Stomach (tissue), 9 donors: Measurements from ENCODE around the gene TTC33. TPM values are rescaled to one million over a fixed set of nuclear protein-coding genes. Genes with fewer than 3 reads are reported as not detected.

Source experiments
- DNase-seq, 2 donors: peaks; one replicate each; pipeline versions ENCODE4 v3.0.0 to v3.0.0-alpha.2; 2013 to 2019
- H3K27ac ChIP-seq, 5 donors: fragments of 200-600 bp in 4 of 5; sonication (generic) in 4 of 5; one replicate each; pipeline ENCODE4 v1.5.1; 2013 to 2019; ENCODE audit warnings: mild to moderate bottlenecking in 1 of 5, moderate library complexity in 1 of 5
- H3K27me3 ChIP-seq, 3 donors: fragments of 200-600 bp; sonication (generic); one replicate each; pipeline ENCODE4 v1.5.1; 2017 to 2019; ENCODE audit warnings: mixed run types in 1 of 3
- H3K36me3 ChIP-seq, 4 donors: fragments of 200-600 bp; sonication (generic); 1 replicate in 3 of 4; 2 replicates in 1 of 4; pipeline ENCODE4 v1.5.1; 2016 to 2019
- H3K4me1 ChIP-seq, 4 donors: fragments of 200-600 bp; sonication (generic); one replicate each; pipeline ENCODE4 v1.5.1; 2016 to 2019
- H3K4me3 ChIP-seq, 4 donors: fragments of 200-600 bp; sonication (generic) in 3 of 4; one replicate each; pipeline ENCODE4 v1.5.1; 2016 to 2019; ENCODE audit warnings: mild to moderate bottlenecking in 1 of 4
- H3K9me3 ChIP-seq, 4 donors: fragments of 200-600 bp; sonication (generic); one replicate each; pipeline ENCODE4 v1.5.1; 2016 to 2019
- EP300 ChIP-seq: sonication (generic); formaldehyde crosslinking; IDR thresholded peaks from one replicate; pipeline ENCODE4 v1.6.1; 2017; ENCODE audit warnings: antibody characterized with exemption
- POLR2A ChIP-seq, 4 donors: fragments of 450-650 bp; IDR thresholded peaks; one replicate each; pipeline ENCODE4 v1.6.1; 2016; ENCODE audit warnings: antibody characterized with exemption in 4 of 4, control low read depth in 2 of 4, mild to moderate bottlenecking in 1 of 4, moderate library complexity in 1 of 4
- POLR2AphosphoS5 ChIP-seq, 3 donors: sonication (generic); formaldehyde crosslinking; IDR thresholded peaks; one replicate each; pipeline ENCODE4 v1.6.1; 2016; ENCODE audit warnings: antibody characterized with exemption in 3 of 3
- WGBS, 5 donors: extraction: QIAGEN DNeasy Blood & Tissue Kit in 3 of 5; methylation state at CpG; one replicate each; pipeline versions ENCODE4 v1.1.5 to v1.1.7; 2013 to 2018; 5-methylcytosine and 5-hydroxymethylcytosine counted together
- intact Hi-C: fragments of 100-400 bp; cut with DNase I; formaldehyde crosslinking; loops from one replicate; pipeline ENCODE4 v1.15.1; 2023; ENCODE audit warnings: low total_unique reads
- polyA plus RNA-seq, 3 donors: library from polyadenylated mRNA; stranded (reverse); fragments of 200-250 nt; gene quantifications; one replicate each; pipeline ENCODE4 v1.2.3, GENCODE V29; 2013
- total RNA-seq, 5 donors: library from RNA; depleted of rRNA; stranded (reverse); fragments of >200 nt; gene quantifications; one replicate each; pipeline versions ENCODE4 v1.1.0 to v1.2.3, GENCODE V29; 2014 to 2016
- TF ChIP-seq, protein P1 (sequence below), 7 experiments: fragments of 450-650 bp in 4 of 7; fragments of 200-600 bp in 3 of 7; sonication (generic) in 3 of 7; IDR thresholded peaks; one replicate each; pipeline ENCODE4 v1.5.1; 2016 to 2019; ENCODE audit warnings: antibody characterized with exemption in 7 of 7, control low read depth in 2 of 7, mild to moderate bottlenecking in 1 of 7
- donor health status: healthy with polysubstance abuse.
- donor health status: Bipolar disorder and iron deficiency.
- donor health status: healthy.

Gene TTC33
- total and polyA plus RNA-seq, 8 donors: 0.29 to 41.5 (median 7.3) TPM

DNA sequence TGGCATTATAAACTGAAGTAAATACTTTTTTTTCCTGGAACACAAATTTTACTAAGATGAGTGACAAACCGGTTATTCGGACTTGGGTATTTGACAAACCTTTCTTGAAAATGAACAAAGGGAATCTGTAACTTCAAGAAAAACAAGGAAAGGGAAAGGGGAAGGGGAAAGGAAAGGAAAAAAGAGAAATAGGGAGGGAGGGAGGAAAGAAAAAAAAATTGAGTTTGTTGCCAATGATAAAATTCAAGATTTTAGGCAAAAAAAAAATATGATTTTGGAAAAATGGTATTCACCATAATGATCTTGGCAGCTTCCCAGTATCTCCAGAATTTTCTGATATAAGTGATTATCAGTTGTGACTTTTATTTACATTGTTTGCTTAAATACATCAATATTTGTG, 1.6 kb upstream of the TTC33 start:
- Histone ChIP-seq H3K4me3 (no peak overlapping the region), H3K36me3 (peaks cover 4 to 32% (median 16%) of the 10 kb centered on the region in 4 donors), H3K9me3 (no peaks in the 10 kb centered on the region), H3K27me3 (no peaks in the 10 kb centered on the region), H3K4me1 (peaks cover 10 to 23% (median 22%) of the 10 kb centered on the region in 4 donors), H3K27ac (no peak overlapping the region)
- no peak for DNase-seq
- 90 to 96% (median 95%) methylated on average over 2 of the region's 2 CpGs for WGBS, 5 donors
- TF ChIP-seq POLR2A (IDR thresholded peaks at IDR 0.05) (no peak), POLR2AphosphoS5 (IDR thresholded peaks at IDR 0.05) (no peak)
- TF ChIP-seq, protein P1, sequence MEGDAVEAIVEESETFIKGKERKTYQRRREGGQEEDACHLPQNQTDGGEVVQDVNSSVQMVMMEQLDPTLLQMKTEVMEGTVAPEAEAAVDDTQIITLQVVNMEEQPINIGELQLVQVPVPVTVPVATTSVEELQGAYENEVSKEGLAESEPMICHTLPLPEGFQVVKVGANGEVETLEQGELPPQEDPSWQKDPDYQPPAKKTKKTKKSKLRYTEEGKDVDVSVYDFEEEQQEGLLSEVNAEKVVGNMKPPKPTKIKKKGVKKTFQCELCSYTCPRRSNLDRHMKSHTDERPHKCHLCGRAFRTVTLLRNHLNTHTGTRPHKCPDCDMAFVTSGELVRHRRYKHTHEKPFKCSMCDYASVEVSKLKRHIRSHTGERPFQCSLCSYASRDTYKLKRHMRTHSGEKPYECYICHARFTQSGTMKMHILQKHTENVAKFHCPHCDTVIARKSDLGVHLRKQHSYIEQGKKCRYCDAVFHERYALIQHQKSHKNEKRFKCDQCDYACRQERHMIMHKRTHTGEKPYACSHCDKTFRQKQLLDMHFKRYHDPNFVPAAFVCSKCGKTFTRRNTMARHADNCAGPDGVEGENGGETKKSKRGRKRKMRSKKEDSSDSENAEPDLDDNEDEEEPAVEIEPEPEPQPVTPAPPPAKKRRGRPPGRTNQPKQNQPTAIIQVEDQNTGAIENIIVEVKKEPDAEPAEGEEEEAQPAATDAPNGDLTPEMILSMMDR (IDR thresholded peaks at IDR 0.05): no peak
- intact Hi-C loops: loop anchor here (10.0 kb wide), 1 partner anchor 77 kb away; the partner anchor contains the start of gene RPL37

DNA sequence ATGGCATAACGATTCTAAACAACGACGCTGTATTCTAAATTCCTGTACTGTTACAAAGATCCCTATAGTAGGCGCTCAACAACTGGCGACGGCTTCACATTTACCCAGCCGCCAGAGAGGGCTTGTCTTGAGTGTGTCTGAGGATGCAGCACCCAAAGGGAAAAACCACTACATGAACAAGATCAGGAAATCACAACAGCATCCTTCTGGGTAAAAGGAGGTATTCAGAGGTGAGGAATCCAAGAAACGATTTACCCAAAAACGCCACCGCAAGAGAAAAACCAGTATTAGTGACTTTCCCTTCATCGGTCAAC, 711 bp downstream of the TTC33 start:
- intact Hi-C loops: loop anchor here (10.0 kb wide), 1 partner anchor 80 kb away; the partner anchor contains the start of gene RPL37
- peak; percentile 75 to 93 for DNase-seq
- TF ChIP-seq EP300 (no peak), POLR2AphosphoS5 (IDR thresholded peaks at IDR 0.05) (peak in 2 of 3 donors; percentile 31 to 58)
- TF ChIP-seq, protein P1 (IDR thresholded peaks at IDR 0.05): peak in 5 of 7 experiments; percentile 42 to 67 (median 55)
- WGBS, 5 donors: 0 to 2% (median 0%) methylated on average over 11 of the region's 11 CpGs
- peaks cover 0 to 12% (median 0%) of the 10 kb centered on the region in 4 donors for H3K36me3 ChIP-seq
- H3K9me3 ChIP-seq: no peaks in the 10 kb centered on the region
- peak overlapping the region; percentile 61 to 95 (median 78) for H3K4me3 ChIP-seq
- peaks cover 13 to 29% (median 28%) of the 10 kb centered on the region in 4 donors for H3K4me1 ChIP-seq
- no peaks in the 10 kb centered on the region for H3K27me3 ChIP-seq
- peak overlapping the region; percentile 85 to 97 (median 91) for H3K27ac ChIP-seq

DNA sequence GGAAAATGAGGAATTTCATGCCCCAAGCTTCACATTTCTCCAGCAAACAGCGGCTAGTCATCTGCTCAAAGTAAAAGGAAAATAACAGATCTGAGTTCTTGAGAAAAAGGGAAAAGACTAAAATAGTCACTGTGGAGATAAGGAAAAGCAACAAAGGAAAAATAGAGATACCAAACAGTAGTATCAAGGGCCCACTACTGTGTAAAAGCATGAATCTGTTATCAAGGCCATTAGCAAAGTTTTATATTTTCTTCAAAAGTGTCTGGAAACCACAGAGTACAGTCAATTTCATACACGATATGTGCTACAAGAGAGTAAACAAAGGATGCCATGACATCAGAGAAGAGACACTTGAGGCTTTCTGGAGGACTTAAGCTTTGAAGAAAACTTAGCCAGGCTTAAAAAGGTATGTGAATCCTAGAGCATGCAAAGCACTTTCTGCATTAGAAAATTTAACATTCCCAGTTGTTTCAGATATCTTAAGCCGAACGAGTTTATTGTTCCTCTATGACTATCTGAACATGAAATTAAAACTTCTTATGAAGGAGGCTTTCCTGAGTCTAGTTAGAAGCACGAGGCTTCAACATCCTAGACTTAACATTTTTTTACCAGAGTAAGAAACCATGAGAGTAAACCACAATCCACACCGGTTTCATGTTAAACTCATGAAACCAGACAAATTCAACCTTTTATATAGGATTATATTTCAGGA, 1.2 kb downstream of the TTC33 start:
- intact Hi-C loops: loop anchor here (5.0 to 10.0 kb wide), 2 partner anchors 80 to 123 kb away; partner anchors contain the start of gene RPL37
- Histone ChIP-seq H3K4me3 (peak overlapping the region; percentile 61 to 95 (median 78)), H3K36me3 (peaks cover 0 to 9% (median 0%) of the 10 kb centered on the region in 4 donors), H3K9me3 (no peaks in the 10 kb centered on the region), H3K27ac (peak overlapping the region; percentile 85 to 97 (median 91)), H3K4me1 (peaks cover 13 to 29% (median 28%) of the 10 kb centered on the region in 4 donors), H3K27me3 (no peaks in the 10 kb centered on the region)
- peak in 1 of 2 donors; percentile 44 for DNase-seq
- WGBS, 5 donors: 9 to 16% (median 14%) methylated on average over 6 of the region's 6 CpGs
- TF ChIP-seq POLR2AphosphoS5 (IDR thresholded peaks at IDR 0.05): no peak
- no peak for TF ChIP-seq EP300

DNA sequence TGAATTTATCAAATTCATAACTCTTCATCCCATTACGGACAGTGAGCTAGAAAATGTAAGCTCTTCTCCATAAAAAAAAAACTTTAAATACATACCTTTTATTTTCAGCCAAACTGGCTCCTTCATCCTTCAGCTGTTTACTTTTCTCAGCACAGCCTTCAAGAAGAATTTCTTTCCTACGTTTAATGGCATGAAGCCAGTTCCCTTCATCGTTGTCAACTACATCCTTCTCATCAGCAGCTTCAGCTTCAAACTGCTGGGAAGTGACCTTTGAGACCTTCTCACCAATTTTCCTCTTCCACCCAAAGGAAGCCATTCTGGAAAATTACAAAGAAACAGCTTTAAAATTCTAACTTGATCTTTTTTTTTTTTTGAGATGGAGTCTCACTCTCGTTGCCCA, 9.1 kb downstream of the TTC33 start:
- Histone ChIP-seq H3K4me1 (peaks cover 5 to 32% (median 15%) of the 10 kb centered on the region in 4 donors), H3K9me3 (no peaks in the 10 kb centered on the region), H3K4me3 (no peak overlapping the region), H3K36me3 (peaks cover under 1 to 15% (median 10%) of the 10 kb centered on the region in 4 donors), H3K27me3 (no peaks in the 10 kb centered on the region), H3K27ac (no peak overlapping the region)
- peak in 1 of 2 donors; percentile 34 for DNase-seq
- WGBS, 5 donors: 29 to 39% (median 32%) methylated on average over 4 of the region's 4 CpGs
- intact Hi-C loops: no loop called here
- TF ChIP-seq, protein P1 (IDR thresholded peaks at IDR 0.05): no peak
- no peak for TF ChIP-seq POLR2A (IDR thresholded peaks at IDR 0.05)
- no peak for TF ChIP-seq EP300
- TF ChIP-seq POLR2AphosphoS5 (IDR thresholded peaks at IDR 0.05): no peak

DNA sequence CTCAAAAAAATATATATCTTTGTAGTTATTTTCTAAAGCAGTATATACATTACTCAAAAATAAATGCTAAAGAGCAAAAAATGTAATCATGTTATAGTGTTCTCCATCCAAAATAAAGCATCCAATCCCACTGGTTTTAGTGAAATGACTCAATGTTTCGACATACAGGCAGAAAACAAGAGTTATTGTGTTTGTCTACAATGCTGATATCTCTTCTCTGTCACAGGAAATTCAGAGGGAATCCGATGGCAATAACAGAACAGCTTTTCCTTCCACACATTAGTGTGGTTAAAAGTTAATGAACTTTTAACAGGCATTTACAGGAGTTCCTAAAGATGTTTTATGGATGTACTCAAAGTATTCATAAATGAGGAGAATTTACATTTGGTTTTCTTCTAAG, 12.0 kb downstream of the TTC33 start:
- WGBS, 5 donors: 86 to 92% (median 90%) methylated on average over 2 of the region's 2 CpGs
- H3K9me3 ChIP-seq: no peaks in the 10 kb centered on the region
- TF ChIP-seq POLR2A (IDR thresholded peaks at IDR 0.05) (no peak), POLR2AphosphoS5 (IDR thresholded peaks at IDR 0.05) (no peak), EP300 (no peak)
- TF ChIP-seq, protein P1 (IDR thresholded peaks at IDR 0.05): no peak
- intact Hi-C loops: no loop called here
- H3K4me3 ChIP-seq: no peak overlapping the region
- H3K4me1 ChIP-seq: peaks cover 5 to 30% (median 15%) of the 10 kb centered on the region in 4 donors
- no peak for DNase-seq
- H3K27ac ChIP-seq: no peak overlapping the region
- H3K27me3 ChIP-seq: no peaks in the 10 kb centered on the region
- H3K36me3 ChIP-seq: peaks cover 8 to 39% (median 36%) of the 10 kb centered on the region in 4 donors
